COR-L47 (cell line): ENCODE results near the gene PFKP.

ENCODE experiments used
- DNase-seq: peaks from one replicate; lab custom pipeline; 2025; lab: John Stamatoyannopoulos, UW

PFKP gene

GRCh38 chr10:3116508-3117100 is 49.3 kb downstream of the PFKP start:
- no peak for DNase-seq

GRCh38 chr10:3117486-3117885 is 50.1 kb downstream of the PFKP start:
- no peak for DNase-seq

DNA sequence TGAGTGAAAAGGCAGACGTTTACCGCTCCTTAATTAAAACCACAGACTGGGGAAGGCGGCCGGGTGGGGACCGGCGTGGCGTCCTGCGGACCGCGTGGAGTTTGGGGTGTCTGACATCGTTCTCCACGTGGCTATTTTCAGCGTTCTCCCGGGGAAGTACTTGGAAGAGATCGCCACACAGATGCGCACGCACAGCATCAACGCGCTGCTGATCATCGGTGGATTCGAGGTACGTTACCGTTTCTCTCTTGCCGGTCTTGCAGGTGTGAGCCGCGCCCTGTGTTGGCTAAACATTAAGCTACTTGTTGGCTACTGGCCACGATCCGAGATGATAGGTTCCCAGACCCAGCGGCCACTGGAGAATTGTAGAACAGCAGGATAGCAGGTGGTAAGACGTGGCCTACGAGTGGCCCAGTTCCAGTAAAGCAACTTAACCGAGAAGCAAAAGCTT is 51.3 kb downstream of the PFKP start:
- no peak for DNase-seq

DNA sequence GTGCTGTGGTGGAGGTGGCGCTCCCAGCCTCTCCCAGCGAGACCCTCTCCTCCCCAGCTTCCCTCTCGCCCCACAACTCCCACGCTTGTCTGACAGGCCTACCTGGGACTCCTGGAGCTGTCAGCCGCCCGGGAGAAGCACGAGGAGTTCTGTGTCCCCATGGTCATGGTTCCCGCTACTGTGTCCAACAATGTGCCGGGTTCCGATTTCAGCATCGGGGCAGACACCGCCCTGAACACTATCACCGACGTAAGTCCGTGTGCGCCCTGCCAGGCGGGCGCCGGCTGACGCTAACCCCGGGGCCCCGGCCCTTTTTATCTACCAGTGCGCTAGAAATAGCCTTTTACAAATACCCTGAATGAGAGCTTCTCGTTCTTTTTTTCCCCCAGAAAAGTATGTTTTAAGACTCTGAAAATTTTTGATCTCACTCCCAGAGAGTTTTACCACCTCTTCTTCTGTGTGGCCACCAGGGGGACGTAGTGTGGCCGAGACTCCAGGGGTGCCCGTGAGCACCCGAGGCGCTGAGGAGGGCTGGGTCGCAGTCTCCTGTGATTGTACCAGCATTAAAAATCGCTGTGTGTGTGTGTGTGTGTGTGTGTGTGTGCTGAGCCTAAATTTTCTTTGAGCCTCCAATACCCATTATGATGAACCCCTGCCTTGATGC is 52.6 kb downstream of the PFKP start:
- DNase-seq, result no peak

DNA sequence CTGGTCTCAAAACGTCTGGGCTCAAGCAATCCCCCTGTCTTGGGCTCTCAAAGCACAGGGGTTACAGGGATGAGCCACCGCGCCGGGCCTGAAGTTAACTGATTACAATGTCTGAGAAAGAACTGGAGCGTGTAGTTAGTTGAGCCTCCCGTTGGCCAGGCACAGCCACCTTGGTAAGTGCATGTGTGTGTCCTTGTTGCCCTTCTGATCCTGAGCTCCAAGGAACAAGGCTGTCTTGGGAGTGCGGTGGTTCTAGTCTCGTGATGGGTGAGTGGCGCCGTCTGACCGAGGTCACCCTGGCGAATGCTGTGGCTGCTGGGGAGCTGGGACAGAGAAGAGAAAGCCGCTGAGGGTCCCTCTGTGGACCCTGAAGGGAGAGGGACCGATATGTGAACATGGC is 54.7 kb downstream of the PFKP start:
- no peak for DNase-seq

DNA sequence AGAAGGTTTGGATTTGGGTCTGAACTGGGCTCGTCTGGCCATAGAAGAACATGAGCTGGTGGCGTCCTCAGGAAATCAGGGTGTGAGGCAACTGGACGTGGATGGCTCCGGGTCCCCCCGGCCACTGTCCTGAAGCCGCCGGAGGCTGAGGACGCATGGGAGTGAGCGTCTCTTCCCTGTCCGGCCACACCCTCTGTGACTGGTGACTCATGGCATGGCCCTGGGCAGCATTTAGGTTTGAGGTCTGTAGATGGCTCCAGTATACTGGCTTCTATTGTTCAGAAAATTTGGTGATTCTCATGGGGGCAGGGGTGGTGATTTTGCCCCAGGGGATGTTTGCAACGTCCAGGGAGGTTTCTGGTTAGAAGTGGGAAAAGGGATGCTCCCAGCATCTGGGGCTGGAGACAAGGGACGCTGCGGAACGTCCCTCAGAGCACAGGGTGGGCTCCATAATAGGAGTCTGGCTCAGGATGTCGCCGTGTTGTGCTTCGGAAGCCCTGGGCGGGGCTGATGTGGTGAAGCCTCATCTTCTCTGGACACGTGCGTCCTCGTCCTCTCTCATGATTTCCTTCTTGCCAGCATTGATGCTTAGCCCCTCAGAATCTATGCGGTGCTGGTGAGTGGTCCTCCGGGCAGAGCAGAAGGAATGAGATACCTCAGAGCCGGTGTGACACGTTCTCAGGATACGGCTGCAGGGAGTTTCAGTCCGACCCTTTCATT is 55.3 kb downstream of the PFKP start:
- no peak for DNase-seq

DNA sequence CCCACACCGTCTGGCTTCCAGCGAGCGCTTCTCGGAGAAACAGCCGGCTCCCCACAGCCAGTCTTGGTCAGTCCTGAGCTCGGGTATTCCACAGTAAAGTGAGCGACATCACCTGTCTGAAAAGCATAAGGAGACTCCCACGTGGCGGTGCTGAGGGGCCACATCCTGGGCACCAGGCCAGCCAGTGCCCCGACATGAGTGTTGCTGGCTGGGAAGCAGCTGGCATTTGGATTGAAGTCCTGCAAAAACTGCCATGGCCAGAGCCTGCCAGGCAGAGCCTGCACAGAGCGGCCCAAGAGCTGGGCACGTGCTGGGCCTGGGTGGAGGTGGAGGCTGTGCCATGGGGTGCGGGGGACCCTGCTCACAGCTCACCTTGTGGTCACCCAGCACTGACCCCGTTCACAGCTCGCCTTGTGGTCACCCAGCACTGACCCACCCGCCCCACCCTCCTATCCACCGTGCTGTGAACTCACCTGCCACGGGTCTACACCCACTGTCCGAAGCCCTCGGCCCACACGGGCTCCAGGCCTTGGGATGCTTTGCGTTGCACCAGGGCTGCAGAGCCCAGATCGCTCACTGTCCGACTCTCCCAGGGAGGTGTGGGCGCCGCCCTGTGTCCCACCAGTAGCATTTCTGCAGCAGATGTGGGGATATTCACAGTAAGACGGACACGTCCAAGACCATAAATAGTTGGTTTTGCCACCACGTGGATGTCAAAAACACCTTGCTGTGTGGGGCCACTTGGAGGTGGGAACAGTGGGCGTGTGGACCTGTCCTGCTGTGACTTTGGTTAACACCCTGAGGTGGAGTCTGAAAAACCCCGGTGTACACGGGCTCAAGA is 56.4 kb downstream of the PFKP start:
- no peak for DNase-seq

DNA sequence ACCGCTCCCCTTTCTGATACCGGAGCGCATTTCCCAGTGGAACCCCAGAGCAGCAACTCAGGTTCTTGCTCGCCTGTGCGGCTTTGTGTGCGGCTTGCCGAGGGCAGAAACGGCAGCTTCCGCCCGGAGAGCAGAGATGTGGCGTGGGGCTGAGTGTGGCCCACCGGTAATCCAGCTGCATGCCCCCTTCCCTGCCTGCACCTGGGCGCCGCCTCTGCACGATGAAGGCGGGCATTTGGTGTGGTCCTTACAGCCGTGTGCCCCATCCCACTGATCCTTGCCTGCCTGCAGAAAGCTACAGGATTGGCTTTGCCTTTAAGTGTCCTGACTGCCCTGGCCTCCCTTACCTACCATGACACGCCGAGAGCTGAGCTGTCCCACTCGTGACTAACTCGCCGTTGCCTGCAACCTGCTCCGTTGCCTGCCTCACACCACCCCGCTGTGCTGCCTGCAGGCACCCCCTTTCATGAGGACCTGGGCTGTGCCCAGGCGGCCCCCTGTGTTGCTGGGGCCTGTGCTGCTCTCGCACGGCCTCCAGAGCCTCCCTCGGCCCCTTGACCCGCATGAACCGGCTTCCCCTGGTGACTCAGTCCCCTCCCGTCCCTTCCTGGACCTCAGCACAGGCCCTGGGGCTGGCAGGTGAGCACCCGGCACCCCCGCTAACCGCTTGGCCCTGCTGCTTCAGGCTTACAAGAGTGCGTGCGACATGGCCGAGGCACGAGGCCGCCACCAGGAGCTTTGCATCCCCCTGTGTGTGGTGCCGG is 57.2 kb downstream of the PFKP start:
- DNase-seq, result no peak

DNA sequence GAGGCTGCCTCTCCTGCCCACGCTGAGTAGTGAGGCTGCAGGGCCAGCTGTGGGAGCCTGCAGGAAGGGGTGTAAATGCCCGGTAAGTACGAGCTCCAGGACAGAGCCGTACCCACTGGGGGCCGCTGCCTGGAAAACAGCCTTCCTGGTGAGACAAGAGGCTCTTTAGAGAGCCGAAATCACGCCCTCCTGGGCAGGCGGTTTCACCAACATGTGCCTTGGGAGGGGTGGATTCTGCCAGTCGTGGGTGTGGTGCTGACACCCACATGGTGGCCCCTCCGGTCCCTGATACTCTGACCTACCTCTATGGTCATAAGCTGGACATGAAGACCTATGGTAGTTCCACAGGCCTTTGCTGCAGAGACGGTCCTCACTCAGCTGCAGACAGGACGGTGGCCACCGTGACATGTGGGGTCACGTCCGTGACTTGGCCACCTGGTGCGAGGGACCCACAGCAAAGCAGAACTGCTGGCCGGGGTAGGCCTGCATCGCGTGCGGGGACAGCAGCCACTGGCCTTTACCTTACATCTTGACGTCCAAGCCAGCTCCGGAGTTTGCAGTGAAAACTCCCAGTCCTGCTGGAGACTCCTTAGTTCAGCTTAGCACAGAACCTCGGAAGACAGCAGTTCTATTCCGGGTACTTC is 58.3 kb downstream of the PFKP start:
- DNase-seq, result no peak

DNA sequence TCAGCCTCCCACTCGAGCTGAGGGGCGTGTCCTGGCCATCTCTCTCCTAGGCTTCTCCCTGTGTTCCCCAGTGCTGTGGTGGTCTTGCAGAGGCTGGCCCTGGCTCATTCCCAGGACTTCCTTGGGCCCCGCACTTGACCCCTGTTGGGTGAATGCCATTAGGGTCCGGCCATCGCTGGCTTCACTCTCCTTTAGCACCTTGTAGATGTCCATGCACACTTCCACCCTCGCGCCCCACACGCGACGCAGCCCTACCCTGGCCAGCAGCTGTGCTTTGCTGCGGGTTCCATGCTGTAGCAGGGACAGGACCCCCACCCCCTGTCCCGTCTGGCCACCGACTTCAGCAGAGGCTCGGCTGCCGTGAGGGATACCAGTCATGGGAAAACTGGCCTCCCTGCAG is 58.9 kb downstream of the PFKP start:
- no peak for DNase-seq

DNA sequence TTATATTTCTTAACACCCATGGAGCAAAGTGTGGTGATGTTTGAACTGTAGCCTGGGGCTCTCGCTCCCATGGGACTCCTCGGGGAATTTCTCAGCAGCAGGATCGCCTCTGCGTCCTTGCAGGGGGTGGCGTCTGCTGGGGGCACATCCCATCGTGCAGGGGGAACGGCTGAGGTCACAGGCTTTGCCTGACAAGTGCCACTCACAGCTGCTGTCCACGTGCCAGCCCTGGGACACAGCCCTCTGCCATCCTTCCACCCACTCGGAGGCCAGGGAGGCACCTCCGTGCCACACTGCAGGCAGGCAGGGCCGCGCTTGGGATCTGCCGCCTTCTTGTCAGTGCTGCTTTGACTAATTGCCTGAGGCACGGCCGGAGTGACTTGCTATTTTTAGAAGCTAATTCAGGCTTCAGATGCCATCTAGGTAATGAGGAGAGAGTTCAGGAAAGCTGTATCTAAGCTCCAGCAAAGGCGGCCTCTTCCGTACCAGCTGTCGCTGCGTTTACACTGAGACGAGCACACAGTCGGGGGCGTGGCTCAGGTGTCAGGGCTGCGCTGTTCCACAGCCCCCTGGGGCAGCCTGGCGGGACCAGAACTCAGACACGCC is 59.5 kb downstream of the PFKP start:
- peak; percentile 81 for DNase-seq

DNA sequence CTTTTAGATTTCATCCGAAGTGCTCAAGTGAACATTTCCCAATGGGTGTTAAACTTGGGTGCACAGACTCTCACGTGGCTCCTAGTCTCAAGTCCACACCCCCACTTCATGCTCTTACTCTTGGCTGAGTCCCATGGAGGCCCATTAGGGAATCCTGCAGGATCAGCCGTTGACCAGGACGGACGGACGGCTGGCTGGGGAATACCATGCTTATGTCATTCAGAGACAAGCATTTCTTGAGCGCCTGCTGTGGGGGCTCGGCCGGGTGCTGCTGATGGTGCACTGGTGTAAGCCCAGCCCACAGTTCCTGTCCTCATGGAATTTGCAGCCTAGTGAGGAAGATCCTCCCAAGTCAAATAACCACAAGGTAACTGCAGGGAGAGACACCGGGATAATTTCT is 60.6 kb downstream of the PFKP start:
- DNase-seq, result no peak

GRCh38 chr10:3128379-3129130 is 61.2 kb downstream of the PFKP start:
- no peak for DNase-seq

GRCh38 chr10:3129581-3130340 is 62.4 kb downstream of the PFKP start:
- no peak for DNase-seq

DNA sequence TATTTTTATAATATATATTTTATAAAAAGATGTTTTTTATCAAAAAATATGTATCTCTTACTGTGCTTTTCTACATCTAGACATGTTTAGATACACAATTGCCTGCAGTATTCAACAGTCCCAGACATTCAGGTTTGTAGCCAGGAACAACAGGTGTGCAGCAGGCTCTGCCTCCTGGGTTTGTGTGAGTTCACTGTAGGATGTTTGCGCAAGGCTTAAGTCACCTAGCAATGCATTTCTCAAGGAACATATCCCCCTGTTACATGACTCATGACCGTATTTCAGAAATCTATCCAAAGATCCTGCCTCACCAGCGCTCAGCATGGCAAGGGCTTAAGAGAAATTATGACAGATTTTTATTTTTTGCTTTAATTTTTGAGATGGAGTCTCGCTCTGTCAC is 63.8 kb downstream of the PFKP start:
- no peak for DNase-seq

GRCh38 chr10:3132036-3133025 is 65.0 kb downstream of the PFKP start:
- no peak for DNase-seq

GRCh38 chr10:3133948-3134347 is 66.6 kb downstream of the PFKP start:
- no peak for DNase-seq

DNA sequence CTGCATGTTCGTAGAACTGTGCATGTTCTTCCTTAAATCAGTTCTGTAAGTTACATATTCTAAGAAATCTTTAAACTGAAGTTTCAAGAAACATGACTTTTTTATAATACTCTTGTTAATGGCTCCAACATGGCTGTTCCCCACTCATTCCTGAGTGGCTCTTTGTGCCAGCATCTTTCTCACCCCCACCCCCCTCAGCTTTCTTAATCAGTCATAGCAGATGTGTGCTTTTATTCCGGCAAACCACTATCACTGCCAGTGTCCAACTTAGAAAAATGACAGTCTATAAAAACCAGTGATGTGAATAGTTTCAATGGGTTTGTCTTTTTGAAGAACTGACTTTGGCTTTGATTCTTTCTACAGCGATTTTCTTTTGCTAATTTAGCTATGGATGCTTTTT is 67.7 kb downstream of the PFKP start:
- DNase-seq, result no peak
